NCI-H1105 (cell line): ENCODE data around the gene ZNF440.
A peak's percentile ranks its signal among the peaks of the same experiment; 100 is the strongest.
"Not testable (repeated sequence)": the region's sequence is repeated elsewhere in the genome, so short reads cannot be mapped to it uniquely, and the experiment has no call there.

Experiments used
- DNase-seq: peaks from one replicate; lab custom pipeline; 2025; lab: John Stamatoyannopoulos, UW

Gene ZNF440

GRCh38 chr19:11814029-11814699 is at the start of gene ZNF440:
Gene ZNF440, plus strand, starts transcription at chr19:11814273. Its CDS starts 175 bp downstream, at chr19:11814448.
- peak; percentile 89 for DNase-seq

- DNase-seq = peak; percentile 95
Observed at GRCh38 chr19:11766597-11767591, 47.2 kb upstream of the ZNF440 start, which contains the start of gene ZNF441. Gene ZNF441, plus strand, starts transcription at chr19:11767000. Its CDS starts 194 bp downstream, at chr19:11767194.

- peak; percentile 14 for DNase-seq
Observed at GRCh38 chr19:11767633-11768133, 46.4 kb upstream of the ZNF440 start.

GRCh38 chr19:11769995-11770394 is 44.1 kb upstream of the ZNF440 start:
- DNase-seq = no peak

GRCh38 chr19:11771520-11771919 is 42.6 kb upstream of the ZNF440 start:
- not testable (repeated sequence) for DNase-seq

GRCh38 chr19:11776669-11777068 is 37.4 kb upstream of the ZNF440 start:
- not testable (repeated sequence) for DNase-seq

GRCh38 chr19:11780431-11781020 is 33.5 kb upstream of the ZNF440 start:
- DNase-seq = no peak

GRCh38 chr19:11781295-11782057 is 32.6 kb upstream of the ZNF440 start:
- no peak for DNase-seq

GRCh38 chr19:11783767-11784166 is 30.3 kb upstream of the ZNF440 start:
- DNase-seq = no peak

GRCh38 chr19:11784356-11784755 is 29.7 kb upstream of the ZNF440 start:
- no peak for DNase-seq

- DNase-seq = no peak
Observed at GRCh38 chr19:11787536-11787935, 26.5 kb upstream of the ZNF440 start.

GRCh38 chr19:11792942-11793341 is 21.1 kb upstream of the ZNF440 start:
- no peak for DNase-seq

- DNase-seq = peak; percentile 97
Observed at GRCh38 chr19:11797491-11797890, 16.6 kb upstream of the ZNF440 start.

- DNase-seq = peak; percentile 91
Observed at GRCh38 chr19:11798391-11799330, 15.4 kb upstream of the ZNF440 start, which contains the start of gene ZNF491. Gene ZNF491, plus strand, starts transcription at chr19:11798523. Its CDS starts 7,431 bp downstream, at chr19:11805954.

- DNase-seq = no peak
Observed at GRCh38 chr19:11806354-11807098, 7.5 kb upstream of the ZNF440 start.

GRCh38 chr19:11807099-11807380 is 7.0 kb upstream of the ZNF440 start:
- no peak for DNase-seq

GRCh38 chr19:11813703-11814028 is 407 bp upstream of the ZNF440 start:
- DNase-seq = no peak

- no peak for DNase-seq
Observed at GRCh38 chr19:11814700-11815035, 595 bp downstream of the ZNF440 start.

- DNase-seq = no peak
Observed at GRCh38 chr19:11821474-11822109, 7.5 kb downstream of the ZNF440 start.
